Stimulated activated naive CD4-positive, alpha-beta T cell treated with Interleukin-2 at 50 U/mL for 16 hours (primary cell): ENCODE results near the gene CFL2.
"Not testable (repeated sequence)": the region's sequence is repeated elsewhere in the genome, so short reads cannot be mapped to it uniquely, and the experiment has no call there.

Experiments used
- DNase-seq: peaks from one replicate; lab custom pipeline; 2025; lab: John Stamatoyannopoulos, UW

The CFL2 gene

DNA sequence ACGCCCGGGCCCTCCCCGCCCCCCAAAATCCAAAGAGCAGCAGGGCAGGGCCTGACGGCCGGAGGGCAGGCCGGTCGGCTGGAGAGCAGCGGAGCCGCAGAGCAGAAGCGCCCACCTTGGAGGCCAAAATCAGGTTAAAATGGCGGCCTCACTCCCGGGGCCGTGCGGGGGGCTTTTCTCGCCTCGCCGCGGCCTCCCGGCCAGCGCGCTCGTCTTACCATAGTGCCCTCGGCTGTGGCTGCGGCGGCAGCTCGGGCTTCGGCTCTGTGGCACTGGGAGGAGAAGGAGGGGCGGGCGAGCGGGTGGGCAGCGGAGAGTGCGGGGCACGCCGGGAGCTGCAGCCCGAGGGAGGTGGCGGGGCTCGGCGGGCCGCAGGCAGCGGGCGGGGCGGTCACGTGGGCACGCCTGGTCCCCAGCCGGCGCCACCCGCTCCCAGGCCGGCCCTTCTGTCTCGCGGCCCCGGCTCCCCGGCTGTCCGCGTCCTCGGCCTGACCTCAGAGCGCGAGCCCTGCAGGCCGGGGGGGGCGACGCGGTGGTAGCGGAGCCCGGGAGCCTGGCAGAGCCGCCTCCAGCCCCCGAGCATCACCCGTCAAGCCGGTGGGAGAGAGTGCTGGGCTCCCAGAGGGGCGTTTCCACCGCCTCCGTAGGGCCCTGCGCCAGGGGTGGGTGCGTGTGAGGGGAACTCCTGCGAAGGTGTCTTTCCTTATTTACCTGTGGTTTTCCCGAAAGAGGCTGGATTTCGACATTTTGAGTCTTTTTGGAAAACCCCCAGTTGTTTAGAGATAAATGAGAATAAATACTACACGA is at the start of gene CFL2:
CFL2 (minus strand) TSS at position 274 of the 807 bp plus-strand sequence; CDS start at position 221, 53 bp downstream.
- peak; percentile 74 for DNase-seq

DNA sequence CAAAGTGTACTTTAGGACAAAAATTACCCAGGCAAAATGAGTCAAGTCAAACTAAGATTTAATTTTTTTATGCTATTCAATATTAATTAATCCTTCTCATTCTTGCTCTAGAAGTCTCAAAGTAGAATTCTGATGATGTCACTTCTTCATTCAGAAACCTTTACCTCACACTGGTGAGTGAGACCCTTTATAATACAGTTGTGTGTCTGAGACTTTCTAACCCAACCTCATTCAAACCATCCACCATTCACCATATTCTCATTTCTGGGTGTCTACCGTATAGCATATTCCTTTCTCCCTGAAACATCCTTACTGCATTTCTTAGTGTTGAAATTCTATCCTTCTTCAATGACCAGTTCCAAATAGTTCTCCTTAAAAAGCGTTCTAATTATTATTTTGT is 40.8 kb upstream of the CFL2 start:
- DNase-seq = no peak

DNA sequence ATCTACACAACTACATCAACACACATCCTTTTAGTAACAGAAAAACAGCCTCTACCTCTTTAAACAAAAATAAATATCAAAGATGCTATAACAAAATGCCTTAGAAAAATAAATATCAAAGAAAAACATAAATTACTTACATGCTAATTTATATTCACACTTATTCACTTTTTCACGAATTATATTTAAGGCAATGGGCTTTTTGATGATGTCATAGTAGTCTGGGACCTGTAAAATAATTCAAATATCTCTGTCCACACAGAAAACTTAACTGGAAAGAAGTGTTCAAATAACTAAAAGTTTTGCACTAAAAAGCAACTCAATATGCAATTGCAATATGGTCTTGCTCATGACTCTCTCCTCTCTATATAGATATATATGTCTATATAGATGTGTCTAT is 40.3 kb upstream of the CFL2 start:
- no peak for DNase-seq

DNA sequence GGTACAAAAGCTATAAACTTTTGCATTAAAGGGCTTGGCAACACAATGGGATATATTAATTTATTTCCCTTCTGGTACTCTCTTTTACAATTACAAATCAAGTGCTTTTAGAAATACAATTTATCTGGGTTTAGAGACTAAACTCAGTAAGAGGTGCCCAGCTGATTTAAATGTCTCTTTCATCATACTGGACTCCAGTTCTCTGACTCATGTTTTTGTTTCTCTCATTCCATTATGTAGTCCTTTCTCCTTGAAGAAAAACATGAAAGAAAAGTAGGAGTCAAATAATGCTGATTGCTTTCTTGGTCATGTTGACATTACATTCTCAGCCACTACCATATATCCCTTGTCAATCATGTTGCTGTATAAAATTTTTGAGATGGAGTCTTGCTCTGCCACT is 36.3 kb upstream of the CFL2 start:
- no peak for DNase-seq

DNA sequence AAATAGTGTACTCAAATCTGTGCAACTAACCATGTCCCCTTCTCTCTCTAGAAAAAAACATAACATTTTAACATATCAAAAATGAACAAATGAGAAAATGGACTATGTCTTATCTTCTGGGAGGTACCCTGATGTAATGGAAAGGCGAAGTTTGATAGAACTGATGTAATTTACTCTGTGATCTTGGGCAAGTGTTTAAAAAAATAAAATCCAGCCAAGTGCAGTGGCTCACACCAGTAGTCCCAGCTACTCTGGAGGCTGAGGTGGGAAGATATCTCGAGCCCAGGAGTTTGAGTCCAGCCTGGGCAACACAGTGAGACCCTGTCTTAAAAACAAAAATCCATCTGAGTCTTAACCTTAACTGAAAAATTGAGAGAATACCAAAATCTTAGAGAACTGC is 35.8 kb upstream of the CFL2 start:
- no peak for DNase-seq

DNA sequence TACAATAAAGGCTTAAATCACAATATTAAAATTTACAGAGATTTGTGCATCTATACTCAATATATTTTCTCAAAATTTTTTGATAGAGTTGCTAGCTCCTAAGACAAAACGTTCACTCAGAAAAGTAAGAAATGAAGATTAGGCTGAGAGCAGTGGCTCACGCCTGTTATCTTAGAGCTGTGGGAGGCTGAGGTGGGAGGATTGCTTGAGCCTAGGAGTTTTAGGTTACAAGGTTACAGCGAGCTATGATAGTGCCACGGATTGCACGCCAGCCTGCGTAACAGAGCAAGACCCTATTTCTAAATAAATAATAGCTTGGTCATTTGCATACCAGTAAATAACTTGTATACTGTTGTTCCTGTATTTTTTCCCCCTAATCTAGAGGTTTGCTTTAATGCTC is 35.0 kb upstream of the CFL2 start:
- DNase-seq = no peak

DNA sequence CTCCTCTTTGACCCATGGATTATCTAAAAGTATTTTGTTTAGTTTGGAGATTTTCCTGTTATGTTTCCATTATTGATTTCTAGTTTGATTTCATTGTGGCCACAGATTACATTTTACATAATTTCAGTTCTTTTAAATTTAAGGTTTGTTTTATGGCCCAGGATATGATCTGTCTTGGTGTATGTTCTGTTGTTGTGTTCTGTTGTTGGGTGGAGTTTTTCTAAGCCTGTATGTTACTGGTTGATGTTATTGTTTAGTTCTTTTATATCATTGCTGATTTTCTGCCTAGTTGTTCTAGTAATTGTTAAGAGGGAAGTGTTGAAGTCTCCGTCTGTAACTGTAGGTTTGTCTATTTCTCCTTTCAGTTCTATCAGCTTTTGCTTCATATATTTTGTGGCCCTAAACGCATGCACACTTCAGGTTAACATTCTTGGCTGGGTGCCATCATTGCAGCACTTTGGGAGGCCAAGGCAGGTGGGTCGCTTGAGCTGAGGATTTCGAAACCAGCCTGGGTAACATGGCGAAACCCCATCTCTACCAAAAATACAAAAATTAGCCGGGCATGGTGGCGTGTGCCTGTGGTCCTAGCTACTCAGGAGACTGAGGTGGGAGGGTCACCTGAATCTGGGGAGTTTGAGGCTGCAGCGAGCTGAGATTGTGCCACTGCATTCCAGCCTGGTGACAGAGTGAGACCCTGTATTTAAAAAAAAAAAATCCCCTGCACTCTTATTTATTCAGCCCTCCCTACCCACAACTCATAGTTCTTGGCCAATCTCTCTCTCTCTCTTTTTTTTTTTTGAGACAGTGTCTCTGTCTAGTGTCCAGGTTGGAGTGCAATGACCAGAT is 28.1 kb upstream of the CFL2 start:
- no peak for DNase-seq

DNA sequence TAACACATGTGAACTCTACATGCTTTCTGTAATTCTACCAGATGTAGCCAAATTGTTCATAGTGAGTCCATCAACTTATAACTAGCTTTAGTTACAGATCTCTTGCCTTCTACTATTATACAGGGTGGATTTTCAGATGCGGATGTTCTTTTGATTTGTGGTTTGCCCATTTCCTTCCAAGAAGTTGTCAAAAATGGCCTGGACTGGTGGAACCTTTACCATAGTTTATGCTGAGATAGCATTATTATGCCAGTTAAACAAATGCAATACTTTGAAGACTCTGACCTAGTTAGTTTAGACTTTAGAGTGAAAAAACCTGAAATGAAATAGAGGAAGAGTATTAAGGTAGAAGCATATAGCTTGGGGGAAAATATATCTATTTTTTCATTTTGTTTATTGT is 27.4 kb upstream of the CFL2 start:
- DNase-seq = no peak

DNA sequence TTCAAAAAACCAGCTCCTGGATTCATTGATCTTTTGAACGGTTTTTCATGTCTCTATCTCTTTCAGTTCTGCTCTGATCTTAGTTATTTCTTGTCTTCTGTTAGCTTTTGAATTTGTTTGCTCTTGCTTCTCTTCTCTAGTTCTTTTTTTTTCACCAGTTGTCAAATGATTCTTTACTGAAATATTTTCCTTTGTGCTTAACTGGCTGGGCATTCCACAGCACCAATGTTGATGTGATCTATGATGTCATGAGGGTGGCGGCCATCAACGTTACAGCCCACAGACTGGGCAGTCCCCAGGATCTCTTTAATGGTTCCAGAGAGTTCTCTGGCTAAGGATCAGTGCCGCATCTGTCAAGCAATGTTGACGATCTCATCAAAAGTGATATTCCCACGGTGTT is 25.7 kb upstream of the CFL2 start:
- not testable (repeated sequence) for DNase-seq

DNA sequence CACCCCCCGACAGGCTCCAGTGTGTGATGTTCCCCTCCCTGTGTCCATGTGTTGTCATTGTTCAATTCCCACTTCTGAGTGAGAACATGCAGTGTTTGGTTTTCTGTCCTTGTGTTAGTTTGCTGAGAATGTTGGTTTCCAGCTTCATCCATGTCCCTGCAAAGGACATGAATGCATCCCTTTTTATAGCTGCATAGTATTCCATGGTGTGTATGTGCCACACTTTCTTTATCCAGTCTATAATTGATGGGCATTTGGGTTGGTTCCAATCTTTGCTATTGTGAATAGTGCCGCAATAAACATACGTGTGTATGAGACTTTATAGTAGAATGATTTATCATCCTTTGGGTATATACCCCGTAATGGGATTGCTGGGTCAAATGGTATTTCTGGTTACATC is 22.7 kb upstream of the CFL2 start:
- DNase-seq = not testable (repeated sequence)

DNA sequence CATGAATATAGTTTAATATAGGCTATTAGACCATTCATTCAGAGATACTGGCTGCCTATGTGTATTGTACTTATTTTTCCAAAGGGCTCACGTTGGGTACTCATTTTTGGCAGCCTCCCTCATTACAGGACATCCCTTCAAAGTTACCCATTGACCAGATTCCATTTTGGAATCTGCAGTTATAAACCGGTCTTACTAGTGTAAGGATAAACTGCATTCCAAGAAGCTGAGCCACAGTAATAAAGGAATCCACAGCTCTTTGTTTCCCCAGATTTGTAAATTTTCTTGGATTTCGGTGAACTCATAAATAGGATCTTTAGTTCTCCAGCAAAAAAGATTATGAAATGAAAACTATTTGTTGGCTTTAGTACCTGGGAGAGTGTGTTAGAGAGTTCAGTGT is 18.9 kb upstream of the CFL2 start:
- DNase-seq = no peak

DNA sequence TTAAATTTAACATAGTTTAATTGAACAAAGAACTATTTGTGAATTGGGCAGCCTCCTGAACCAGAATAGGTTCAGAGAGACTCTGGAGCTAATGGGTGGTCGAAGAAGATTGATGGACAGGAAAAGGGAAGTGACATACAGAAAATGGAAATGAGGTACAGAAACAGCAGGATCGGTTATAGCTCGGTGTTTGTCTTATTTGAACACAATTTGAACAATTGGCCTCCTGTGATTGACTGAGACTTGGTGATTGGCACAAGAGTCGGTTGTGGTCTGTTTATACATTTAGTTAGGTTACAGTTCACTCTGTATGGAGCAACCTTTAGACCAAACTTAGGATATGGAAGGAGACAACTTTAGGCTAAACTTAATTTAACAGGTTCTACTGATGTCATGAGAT is 18.4 kb upstream of the CFL2 start:
- DNase-seq = no peak

DNA sequence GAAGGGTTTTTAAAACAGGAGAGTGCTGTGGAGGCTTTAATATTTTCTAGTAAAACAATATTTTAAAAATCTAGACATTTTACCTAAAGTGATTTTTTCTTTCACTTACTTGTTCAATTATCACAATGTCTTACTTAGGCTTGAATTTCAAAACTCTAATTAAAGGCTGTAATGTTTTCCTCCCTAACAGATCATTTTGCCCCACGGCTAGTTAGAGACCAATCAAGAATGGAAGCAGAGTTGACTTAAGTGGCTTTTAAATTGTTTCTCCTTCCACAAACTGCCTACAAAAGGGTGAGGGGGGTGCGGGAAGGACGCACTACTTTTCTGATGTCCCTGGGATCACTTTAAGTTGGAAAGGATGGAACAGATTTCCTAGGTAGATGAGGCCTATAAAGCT is 9.5 kb upstream of the CFL2 start:
- no peak for DNase-seq

DNA sequence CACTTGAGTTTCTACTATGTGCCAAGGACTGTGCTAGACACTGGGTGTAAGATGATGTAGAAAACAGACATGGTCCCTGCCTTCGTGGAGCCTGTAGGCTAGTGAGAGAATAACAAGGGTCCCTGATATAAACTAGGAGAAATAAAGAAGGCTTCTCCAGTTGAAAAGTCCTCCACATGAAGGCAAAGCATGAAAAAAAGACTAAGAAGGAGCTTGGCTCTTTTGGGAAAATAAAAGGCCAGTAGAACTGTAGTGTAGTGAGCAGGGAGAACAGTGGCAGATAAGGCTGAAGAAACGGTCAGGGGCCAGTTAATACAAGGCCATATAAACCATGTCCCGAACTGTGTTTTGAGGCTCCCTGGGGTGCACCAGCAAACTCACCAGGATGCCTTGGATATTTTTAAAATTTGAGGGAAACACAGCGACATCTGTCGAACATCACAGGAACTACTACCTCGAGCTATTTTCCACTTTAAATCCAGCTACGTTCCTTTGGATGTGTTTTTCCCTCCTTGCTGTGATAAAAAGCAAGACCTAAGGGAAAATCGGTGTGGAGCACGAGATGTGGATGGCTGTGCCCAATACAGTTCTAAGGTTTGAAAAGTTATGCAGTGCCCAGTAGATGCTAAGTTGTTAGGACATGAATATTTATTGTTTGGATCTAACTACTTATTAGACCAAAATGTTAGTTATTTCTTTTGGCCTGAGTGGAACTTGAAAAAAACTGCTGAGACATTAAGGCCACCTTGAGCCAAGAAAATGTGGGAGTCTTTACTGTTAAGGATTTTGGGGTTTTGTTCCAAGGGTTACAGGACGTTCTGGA is 8.5 kb upstream of the CFL2 start:
- DNase-seq = peak; percentile 2

DNA sequence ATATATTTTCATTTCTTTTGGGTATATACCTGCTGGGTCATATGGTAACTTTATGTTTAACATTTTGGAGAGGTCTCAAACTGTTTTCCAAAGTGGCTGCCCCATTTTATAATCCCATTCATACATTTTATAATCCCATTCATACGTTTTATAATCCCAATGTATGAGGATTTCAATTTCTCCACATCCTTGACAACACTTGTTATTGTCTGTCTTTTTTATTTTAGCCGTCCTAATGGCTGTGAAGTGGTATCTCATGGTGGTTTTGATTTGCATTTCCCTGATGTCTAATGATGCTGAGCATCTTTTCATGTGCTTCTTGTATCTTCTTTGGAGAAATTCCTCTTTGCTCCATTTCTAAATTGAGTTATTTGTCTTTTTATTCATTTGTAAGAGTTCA is 6.7 kb upstream of the CFL2 start:
- DNase-seq = no peak

DNA sequence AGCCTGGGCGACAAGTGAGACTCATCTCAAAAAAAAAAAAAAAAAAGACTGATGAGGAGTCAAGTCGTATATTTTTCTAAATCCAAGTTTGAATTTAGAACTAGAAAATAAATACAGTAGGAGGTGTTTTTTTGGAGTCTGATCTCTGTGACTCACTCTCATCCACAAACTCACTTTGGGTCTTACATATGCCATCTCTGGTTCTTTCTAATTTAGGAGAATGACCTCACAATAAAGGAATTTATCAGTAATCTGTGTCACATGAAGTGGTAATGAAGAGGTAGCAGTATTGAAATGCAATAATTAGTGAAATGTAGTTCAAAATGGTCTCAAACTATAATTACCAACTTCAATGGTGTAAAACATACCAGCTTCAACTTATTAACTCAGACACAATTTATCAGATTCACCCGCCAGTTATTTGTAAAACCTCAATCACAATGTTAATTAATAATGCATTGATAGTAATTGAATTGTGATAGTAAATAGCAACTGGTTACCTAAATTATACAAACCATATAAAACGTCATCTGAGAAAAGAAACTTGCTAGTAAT is 4.4 kb upstream of the CFL2 start:
- DNase-seq = no peak

DNA sequence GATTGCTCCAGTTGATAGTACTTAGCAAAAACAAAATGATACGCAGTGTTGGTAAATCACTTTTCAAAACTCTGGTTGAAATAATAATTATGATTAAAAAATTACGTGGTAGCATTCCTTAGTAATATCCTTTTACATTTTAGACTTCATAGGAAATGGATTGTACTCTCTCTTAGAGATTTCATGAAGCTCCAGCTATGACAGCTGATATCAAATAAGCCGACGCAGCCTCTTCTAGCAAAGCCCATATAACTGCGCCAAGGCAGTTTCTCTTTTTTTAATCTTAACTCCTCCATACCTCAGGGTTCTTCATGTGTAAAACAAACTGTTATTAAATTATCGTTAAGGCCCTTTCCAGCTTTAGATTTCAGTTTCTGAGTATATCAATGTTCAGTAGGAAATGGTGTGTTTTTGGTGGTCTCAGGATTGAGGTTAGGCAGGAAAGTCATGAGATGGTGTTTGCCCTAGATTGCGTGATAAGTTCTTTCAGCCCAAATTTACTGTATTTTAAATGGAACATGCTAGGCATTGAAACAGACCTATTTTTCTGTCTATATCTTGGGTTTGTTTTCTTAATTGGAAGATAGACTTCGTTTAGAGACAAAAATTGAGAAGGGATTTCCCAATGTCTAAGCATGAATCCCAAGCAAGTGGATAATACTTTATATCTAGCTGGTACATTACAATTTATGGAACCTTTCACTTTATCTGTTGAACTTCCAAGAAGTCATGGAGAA is 902 bp upstream of the CFL2 start:
- no peak for DNase-seq

DNA sequence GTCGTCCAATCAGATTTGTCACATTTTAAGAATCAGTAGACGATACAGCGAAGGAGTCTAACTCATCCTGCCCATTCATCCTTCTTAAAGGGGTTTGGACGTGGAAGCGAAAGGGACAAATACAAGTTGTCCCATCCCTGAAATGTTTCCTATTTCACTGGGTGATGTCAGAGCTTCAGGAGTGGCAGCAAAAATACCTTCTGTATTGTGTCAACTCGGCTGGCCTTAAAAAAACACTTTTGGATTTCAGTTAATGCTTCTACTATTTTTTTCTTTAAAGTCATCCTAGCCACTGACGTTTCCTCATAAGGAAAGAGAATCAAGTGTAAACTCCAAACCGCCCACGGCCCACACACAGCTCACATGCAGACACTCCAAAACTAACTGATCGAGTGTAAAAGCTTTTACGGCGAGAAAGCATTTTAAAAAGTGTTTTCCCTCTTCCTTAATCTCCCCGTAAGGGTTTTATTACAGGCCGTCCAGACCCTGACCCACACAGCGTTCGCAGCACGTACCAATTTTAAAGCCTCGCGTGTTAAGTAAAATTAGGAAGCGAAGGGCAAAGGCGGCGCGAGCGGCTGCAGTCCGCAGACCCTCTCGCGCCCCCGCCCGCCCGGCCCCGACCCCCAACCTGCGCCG is 593 bp downstream of the CFL2 start:
- DNase-seq = peak; percentile 47

DNA sequence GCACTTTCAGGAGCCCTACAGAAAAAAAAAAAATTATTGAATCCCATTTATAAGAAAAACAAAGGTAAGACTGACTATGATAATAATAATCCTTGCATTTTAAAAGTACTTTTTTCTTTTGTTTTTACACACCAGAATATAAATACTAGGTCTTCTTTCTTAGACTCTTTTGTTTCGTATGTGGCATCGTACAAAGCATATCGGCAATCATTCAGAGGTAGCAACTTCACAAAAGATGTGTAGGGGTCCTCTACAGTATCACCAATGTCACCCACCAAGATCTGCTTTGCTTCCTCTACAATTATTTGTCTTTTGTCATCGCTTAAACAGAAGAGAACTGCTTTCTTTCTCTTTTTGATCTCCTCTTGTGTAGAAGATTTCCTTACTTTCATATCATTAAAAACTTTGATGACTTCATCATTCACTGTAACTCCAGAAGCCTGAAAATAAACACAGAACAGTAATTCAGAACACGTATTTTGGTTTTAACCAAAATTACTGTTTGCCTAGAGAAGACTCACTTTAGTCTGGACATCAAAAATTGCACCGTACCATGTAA is 1.2 kb downstream of the CFL2 start:
- no peak for DNase-seq
